HPDE6-E6E7 (cell line): Measurements from ENCODE around the gene SMG1.

Source experiments
- DNase-seq: peaks from one replicate; pipeline ENCODE4 v3.0.0; 2011; ENCODE audit warnings: missing footprints; ENCODE audit errors: extremely low spot score

The SMG1 gene

GRCh38 chr16:18852647-18853046 is 73.6 kb downstream of the SMG1 start:
- DNase-seq, result no peak

- DNase-seq, result no peak
These were observed 79.8 kb downstream of the SMG1 start for GRCh38 chr16:18846416-18846815.

- DNase-seq, result no peak
These were observed 83.6 kb downstream of the SMG1 start for GRCh38 chr16:18842565-18842964.

- no peak for DNase-seq
These were observed 84.2 kb downstream of the SMG1 start for GRCh38 chr16:18841833-18842525.

GRCh38 chr16:18839555-18839954 is 86.7 kb downstream of the SMG1 start:
- no peak for DNase-seq

DNA sequence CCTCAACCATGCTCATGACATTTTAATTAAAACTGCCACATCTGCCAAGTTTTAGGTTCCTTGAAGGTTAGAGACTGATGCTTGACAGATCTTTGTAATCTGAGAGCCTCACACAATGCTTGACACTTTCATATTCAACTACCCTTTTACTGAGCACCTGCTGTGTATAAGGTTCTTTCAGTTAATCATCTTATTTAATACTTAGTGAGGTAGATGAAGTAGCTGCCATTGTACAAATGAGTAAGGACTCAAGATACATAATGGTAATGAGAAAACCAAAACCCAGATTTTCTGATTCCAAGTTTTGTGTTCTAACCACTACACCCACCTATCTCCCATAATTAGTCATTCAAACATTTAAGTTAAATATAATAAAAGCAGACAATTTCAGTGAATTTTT is 89.5 kb downstream of the SMG1 start:
- DNase-seq, result no peak

GRCh38 chr16:18834864-18835263 is 91.3 kb downstream of the SMG1 start:
- DNase-seq, result no peak

DNA sequence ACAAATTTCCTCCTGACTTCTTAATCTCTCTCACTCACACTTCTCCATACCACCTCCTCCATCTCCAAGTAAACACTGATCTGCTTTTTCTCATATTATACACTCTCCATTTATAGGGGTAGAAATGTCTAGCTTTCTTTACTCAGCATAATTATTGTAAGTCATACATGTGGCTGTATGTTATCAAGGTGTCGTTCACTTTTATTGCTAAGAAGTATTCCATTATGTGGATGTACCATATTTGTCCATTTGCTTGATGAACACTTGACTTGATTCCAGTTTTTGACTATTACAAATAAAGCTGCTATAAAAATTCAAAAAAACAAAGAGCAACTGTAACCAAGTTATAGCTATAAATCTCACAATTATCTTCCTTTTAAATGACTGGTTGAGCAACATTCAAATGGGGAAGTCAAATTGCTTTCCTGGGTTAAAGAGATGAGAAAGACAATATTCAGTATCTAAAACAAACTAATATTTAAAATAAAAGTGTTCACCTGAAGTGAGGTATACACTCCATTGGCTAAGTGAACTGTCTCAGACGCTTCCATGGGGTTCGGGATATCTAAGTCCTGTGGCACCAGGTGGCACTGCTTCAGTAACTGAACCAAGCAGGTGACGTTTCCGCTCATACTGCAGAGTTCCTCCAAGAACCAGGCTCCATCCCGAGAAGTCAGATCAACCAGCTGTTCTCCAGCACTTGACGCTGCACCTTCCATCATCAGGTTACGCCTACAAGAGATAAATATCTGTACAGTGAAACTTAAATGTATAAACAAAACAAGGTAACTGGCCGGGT is 92.3 kb downstream of the SMG1 start:
- no peak for DNase-seq

- DNase-seq, result no peak
These were observed 93.6 kb downstream of the SMG1 start for GRCh38 chr16:18832613-18833012.

DNA sequence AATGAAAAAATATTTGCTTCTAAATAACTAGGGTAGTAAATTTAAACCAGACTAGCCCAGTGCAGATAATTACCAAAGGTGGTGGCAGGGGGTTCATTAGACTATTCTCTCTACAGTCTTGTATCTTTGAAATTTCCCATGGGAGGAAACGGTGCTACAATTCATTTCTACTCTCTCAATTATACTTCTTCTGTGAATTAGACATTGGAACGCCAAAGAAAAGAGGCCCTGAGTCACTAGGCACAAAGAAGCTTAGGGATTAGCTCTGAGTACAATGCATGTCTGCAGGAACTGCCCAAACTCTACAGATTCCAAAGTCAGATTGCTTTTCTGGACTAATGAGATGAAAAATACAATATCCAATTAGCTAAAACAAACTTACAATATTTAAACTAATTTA is 94.2 kb downstream of the SMG1 start:
- no peak for DNase-seq

- DNase-seq, result no peak
These were observed 97.0 kb downstream of the SMG1 start for GRCh38 chr16:18829251-18829650.

DNA sequence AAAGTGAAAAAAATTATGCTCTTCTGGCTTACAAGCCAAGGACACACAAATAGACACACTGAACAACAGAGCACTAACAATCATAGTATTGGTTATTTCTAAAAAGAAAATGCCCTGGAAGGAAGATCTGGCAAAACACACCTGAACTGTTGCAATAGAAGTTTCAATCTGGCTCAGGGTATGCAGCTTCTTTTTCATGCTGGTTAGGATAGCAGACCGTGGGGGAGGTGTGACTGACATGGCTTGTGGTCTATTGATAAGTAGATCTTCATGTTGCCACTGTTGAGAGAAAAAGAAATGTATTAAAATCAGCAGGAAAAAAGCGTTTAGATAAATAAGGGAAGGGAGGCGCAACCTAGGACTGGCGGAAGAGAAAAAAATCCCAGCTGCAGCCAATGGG is 98.3 kb downstream of the SMG1 start:
- no peak for DNase-seq

GRCh38 chr16:18816286-18816685 is 109.9 kb downstream of the SMG1 start:
- DNase-seq, result no peak

DNA sequence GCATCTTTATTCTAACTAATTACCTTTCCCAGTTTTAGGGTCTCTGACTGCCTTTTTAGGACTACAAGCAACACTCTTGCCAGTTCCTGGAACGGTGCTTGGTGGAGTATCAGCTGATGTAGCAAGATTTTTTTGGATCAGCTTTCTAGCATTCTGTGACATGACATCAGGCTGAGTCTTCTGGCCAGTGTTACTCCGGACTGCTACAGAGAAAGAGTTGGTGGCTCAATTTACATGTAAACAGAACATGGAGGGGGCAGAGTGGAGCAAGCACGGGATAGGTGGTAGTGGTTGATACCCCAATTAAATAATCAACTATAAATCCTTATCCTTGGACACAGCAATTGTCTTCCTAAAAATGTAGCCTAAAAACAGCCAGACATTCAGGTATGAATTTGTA is 114.3 kb downstream of the SMG1 start:
- no peak for DNase-seq

DNA sequence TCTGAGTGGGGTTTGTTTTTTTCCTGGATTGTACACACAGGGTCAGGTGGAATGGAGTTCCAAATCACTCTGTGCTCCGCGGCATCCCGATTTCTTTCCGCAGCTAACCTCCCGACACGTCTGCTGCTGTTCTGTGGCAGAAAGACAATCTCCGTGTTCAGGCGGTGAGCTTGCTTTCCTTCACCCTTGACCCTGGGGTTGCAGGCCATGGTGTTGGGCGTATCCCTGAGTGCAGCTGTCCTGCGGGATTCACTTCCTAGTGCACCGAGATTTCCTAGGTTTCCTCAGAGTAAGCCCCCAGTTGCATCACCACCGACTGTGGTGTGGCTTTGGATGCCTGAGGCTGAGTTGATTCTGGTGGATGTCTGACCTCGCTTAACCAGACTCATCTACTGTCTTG is 117.0 kb downstream of the SMG1 start:
- no peak for DNase-seq

DNA sequence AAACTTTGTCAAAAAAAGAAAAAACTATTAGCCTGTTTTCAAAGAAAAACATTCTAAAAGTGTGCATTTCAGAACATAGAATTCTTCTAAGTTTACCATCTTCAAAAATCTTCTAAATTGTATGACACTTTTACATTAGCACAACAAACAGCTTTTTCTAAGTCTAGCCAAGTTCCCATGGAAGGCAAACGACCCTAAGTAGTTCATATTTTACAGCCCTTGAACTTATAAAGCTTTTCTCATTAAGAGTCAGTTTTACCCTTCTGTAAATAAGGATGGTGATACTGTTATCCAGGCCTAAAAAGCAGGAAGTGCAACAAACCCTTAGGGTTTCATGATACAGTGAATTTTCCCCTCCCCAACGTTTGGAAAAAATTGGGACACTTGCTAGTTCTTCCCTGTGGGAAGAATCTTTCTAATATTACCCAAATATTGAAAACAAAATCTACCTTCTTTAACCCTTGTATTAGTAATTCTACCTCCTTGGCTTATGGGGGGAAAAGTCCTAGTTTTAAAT is 120.9 kb downstream of the SMG1 start:
- no peak for DNase-seq

DNA sequence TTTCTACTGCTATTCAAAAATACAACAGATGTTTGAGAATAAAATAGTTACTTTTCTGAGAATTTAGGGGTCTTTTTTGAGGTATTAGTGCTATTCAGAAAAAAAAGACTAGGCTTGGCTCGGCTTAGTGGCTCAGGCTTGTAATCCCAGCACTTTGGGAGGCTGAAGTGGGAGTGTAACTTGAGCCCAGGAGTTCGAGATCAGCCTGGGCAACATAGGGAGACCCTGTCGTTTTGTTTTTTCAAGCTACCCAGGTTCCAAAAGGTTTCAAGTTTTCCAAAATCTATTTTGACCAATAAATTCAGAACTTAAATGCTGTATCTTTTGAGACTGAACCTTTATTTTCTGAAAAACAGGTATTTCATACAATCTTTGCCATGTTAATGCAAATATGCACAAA is 121.7 kb downstream of the SMG1 start:
- no peak for DNase-seq

DNA sequence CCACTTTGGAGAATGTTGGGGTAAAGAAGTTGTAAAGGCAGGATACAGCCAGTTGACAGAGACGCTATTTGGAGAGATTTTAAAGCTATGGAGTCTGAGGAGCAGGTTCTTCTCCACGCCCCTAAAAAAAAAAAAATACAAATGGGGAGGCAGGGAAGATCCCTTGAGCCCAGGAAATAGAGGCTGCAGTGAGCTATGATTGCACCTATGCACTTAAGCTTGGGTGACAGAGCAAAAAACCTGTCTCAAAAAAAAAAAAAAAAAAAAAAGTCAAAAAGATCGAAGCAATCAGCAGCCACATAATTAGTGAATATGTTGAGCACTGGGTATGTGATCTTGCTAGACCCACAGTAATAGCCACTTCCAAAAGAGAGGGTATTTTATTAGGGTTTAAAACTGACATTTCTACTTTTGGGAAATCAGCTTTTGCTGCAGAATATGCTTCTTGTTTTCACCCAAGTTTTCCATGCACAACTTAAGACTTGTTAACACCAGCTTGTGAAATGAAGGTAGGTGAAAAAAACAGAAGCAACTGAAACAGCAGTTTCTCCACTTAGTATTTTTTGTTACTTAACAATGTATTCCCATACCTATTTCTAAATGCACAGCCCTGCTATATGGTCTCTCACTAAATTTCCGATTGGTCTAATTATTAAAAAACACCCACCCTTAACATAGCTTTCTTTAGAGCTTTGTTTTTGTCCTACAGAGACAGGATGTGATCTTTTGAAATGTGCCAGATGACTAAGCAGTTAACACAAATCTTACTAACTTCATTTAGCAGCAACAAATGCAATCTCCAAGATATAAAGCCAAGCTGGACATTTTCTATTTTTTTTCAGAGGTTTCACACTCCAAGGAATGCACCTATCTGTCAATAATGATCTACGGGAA is 122.4 kb downstream of the SMG1 start:
- no peak for DNase-seq

GRCh38 chr16:18802767-18803343 is 123.4 kb downstream of the SMG1 start:
- DNase-seq, result no peak

DNA sequence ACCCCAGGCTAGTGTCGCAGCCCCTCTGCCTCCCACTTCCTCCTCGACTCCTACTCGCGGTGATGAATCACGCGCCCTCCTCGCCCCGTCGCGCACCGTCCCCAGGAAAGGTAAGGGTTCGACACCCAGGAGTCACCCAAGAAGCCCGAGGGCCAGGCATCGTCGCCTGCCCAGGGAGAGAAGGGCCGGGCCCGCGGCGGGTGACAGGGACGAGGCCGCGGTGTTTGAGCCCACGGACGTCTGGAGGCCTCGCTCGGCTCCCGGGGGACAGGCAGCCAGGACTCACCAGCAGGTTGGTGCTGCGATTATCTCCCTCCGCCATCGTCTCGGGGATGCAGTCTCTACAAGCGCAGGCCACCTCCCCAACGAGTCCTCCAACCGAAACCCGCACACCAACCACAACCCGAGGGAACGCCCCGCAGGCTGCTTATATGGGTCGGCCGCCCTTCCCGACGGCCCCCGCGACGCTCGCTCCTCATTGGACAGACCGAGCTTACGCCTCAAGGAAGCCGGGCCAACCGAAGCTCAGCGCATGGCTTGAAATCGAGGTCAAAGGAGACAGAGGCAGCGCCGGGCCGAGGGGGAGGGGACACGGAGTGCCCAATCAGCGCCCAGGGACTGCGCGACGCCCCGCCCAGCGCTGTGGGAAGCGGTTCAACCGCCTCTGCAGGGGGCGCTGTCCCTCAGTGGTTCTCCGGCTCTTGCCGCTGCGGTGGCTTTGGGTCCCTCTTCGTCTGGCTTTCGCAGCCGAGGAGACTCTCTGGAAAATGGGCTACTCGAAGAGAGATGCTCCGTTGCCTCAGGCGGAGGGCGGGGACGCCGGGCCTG is 124.8 kb downstream of the SMG1 start, which contains the start of gene ARL6IP1:
ARL6IP1 (minus strand) TSS at position 405 of the 828 bp plus-strand sequence; CDS start at position 322, 83 bp downstream.
- DNase-seq, result peak; percentile 95

- DNase-seq, result no peak
These were observed 125.4 kb downstream of the SMG1 start for GRCh38 chr16:18800775-18801144.
